ENCODE data around the gene POFUT2.

The POFUT2 gene

GRCh38 chr21:45287438-45288391 lies at the start of gene POFUT2:
POFUT2 (minus strand) TSS chr21:45287895; CDS start chr21:45287871, 24 bp downstream.
- DNase-seq, result peak; percentile 99

- no peak for DNase-seq
These were observed 49.2 kb upstream of the POFUT2 start for GRCh38 chr21:45336870-45337269.

- DNase-seq, result no peak
These were observed 48.8 kb upstream of the POFUT2 start for GRCh38 chr21:45336535-45336810.

- no peak for DNase-seq
These were observed 48.3 kb upstream of the POFUT2 start for GRCh38 chr21:45335761-45336534.

- no peak for DNase-seq
These were observed 47.6 kb upstream of the POFUT2 start for GRCh38 chr21:45335151-45335760.

- no peak for DNase-seq
These were observed 46.9 kb upstream of the POFUT2 start for GRCh38 chr21:45334591-45335081.

GRCh38 chr21:45334134-45334533 lies 46.4 kb upstream of the POFUT2 start:
- no peak for DNase-seq

- DNase-seq, result no peak
These were observed 46.0 kb upstream of the POFUT2 start for GRCh38 chr21:45333583-45334121.

GRCh38 chr21:45332981-45333582 lies 45.4 kb upstream of the POFUT2 start:
- DNase-seq, result no peak

GRCh38 chr21:45332415-45332814 lies 44.7 kb upstream of the POFUT2 start:
- DNase-seq, result no peak

- no peak for DNase-seq
These were observed 43.9 kb upstream of the POFUT2 start for GRCh38 chr21:45331531-45332147.

GRCh38 chr21:45330851-45331261 lies 43.2 kb upstream of the POFUT2 start:
- DNase-seq, result no peak

- DNase-seq, result no peak
These were observed 42.5 kb upstream of the POFUT2 start for GRCh38 chr21:45330075-45330781.

GRCh38 chr21:45329261-45330074 lies 41.8 kb upstream of the POFUT2 start:
- no peak for DNase-seq

- DNase-seq, result no peak
These were observed 40.8 kb upstream of the POFUT2 start for GRCh38 chr21:45328198-45329091.

- no peak for DNase-seq
These were observed 39.9 kb upstream of the POFUT2 start for GRCh38 chr21:45327441-45328197.

GRCh38 chr21:45326891-45327440 lies 39.3 kb upstream of the POFUT2 start:
- DNase-seq, result no peak

GRCh38 chr21:45326169-45326851 lies 38.6 kb upstream of the POFUT2 start:
- no peak for DNase-seq
